D341Med (cell line): Measurements from ENCODE around the gene XPO5.
"Not testable (repeated sequence)": the region's sequence is repeated elsewhere in the genome, so short reads cannot be mapped to it uniquely, and the experiment has no call there.

ENCODE experiments used
- DNase-seq: peaks from one replicate; pipeline ENCODE4 v3.0.0; 2012; ENCODE audit warnings: low spot score

XPO5 gene

GRCh38 chr6:43584892-43585570 is 9.2 kb upstream of the XPO5 start:
- no peak for DNase-seq

DNA sequence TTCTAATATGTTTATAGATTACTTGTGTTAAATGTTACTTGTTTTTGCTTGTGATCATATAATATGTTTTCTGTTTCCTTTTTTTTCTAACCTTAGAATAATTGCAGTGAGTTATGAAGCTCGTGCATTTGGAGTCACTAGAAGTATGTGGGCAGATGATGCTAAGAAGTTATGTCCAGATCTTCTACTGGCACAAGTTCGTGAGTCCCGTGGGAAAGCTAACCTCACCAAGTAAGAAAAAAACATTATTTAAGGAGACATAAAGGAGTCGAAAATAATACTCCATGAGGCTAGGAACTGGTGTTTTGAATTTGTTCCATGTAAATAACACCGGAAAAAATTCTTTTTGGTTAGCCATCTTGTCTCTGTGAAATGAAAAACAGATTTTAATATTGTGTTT is 7.1 kb upstream of the XPO5 start:
- no peak for DNase-seq

- DNase-seq: no peak
These were observed 3.3 kb upstream of the XPO5 start for GRCh38 chr6:43579171-43579570.

DNA sequence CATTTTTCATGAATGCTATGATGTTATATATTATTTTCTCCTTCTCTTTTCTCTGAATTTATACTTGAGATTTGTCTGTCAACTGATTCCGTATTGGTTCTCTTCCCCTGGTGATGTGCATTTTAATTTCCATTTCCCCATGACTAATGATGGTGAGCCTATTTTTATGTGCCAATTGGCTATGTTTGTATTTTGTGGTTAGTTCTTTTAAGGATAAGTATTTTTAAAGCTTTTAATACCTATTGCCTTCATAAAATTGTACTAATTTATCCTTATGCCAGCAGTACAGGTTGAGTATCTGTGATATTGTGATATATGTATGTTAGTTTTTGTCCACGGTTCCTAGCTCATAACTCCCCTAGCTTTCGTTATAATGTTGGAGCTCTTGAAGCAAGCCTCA is 2.9 kb upstream of the XPO5 start:
- no peak for DNase-seq

- DNase-seq: peak; percentile 74
These were observed 600 bp downstream of the XPO5 start for GRCh38 chr6:43575105-43575771.

DNA sequence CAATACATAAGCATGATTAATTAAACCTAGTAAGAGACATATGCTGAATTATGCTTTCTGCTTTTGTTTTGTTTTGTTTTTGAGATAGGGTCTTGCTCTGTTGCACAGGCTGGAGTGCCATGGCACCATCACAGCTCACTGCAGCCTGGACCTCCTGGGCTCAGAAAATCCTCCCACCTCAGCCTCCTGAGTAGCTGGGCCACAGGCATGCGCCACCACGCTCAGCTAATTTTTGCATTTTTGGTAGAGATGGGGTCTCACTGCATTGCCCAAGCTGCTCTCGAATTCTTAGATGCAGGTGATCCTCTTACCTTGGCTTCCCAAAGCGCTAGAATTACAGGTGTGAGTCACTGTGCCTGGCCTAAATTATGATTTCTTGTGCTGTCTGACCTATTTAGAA is 3.8 kb downstream of the XPO5 start:
- DNase-seq: no peak

- DNase-seq: no peak
These were observed 4.9 kb downstream of the XPO5 start for GRCh38 chr6:43570876-43571441.

DNA sequence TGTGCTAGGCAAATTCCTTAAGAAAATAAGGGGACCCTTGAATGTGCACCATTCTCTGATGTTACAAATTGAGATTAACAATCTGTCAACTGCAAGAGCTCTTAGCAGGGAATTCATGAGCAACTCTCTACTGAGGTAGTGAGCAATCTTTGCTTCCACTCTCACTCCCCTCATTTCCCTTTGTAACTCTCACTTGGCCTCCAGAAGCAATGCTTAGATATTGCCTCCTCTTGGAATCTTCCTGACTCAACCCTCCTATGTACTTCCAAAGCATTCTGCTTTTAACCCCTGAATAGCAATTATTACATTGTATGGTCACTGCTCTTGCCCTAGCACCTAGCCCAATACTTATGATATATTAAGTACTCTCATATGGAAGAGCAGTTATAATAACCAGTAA is 16.5 kb downstream of the XPO5 start:
- no peak for DNase-seq

GRCh38 chr6:43557620-43558019 is 18.2 kb downstream of the XPO5 start:
- not testable (repeated sequence) for DNase-seq

DNA sequence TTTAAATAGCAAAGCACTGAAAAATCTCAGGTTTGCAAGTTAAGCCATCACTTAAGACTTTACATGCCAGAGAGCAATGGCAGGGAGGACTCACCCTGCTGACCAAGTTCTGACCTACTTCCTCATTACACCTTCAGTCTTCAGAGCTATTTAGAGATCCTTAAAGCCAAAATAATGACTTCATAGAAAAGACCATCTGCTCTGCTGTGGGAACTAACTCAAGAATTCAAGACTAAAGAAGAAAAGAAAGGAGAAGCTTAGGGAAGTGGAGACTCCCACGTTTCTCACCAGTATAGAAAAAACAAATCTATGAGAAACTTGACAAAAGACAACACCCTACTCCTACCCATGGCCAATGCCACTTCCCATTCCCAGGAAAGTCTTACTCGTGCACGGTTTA is 28.6 kb downstream of the XPO5 start:
- no peak for DNase-seq

- DNase-seq: no peak
These were observed 31.4 kb downstream of the XPO5 start for GRCh38 chr6:43544461-43544860.

DNA sequence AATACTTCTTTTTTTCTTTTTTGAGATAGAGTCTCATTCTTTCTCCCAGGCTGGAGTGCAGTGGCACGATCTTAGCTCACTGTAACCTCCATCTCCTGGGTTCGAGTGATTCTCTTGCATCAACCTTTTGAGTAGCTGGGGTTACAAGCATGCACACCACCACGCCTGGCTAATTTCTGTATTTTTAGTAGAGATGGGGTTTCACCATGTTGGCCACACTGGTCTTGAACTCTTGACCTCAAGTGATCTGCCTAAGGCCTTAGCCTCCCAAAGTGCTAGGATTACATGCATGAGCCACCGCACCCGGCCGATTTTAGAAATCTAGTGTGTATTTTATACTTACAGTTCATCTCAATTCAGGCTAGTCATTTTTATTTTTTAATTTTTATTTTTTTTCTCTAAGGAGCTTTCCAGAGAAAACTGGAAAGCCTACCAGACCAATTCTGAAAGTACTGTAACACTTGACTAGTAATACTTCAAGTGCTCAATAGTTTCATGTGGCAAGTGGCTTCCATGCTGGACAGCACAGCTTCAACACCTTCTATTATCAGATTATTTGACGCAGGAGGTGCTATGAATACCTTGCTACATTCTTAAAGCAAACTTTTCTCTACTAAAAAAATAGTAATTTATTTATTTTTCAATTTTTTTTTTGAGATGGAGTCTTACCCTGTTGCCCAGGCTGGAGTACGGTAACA is 33.9 kb downstream of the XPO5 start:
- no peak for DNase-seq

GRCh38 chr6:43540507-43540906 is 35.3 kb downstream of the XPO5 start:
- no peak for DNase-seq

DNA sequence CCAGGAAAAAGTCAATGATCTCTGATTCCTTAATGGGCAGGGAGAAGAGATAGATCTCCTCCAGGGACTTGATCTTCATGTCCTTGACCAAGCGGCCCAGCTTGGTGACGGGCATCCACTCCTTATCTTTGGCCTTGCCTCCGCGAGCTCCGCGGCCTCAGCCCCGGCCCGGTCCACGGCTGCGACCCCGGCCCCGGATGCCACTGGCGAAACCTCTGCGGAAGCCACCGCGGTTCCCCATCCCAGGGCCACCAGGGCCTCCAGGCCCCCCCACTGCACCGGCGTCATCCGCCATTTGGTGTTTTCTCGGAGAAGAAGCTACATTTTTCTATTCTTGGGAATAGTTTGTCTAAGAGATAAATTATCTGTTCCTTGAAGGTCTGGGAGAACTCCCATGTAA is 36.4 kb downstream of the XPO5 start:
- not testable (repeated sequence) for DNase-seq

DNA sequence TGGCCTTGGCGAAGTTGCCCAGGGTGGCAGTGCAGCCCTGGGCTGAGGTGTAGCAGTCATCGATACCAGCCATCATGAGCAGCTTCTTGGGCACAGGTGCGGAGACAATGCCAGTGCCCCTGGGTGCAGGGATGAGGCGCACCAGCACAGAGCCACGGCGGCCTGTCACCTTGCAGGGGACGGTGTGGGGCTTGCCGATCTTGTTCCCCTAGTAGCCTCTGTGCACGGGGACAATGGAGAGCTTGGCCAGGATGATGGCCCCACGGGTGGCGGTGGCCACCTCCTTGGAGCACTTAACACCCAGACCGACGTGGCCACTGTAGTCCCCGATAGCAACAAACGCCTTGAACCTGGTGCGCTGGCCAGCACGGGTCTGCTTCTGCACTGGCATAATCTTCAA is 36.9 kb downstream of the XPO5 start:
- not testable (repeated sequence) for DNase-seq

- no peak for DNase-seq
These were observed 43.6 kb downstream of the XPO5 start for GRCh38 chr6:43532201-43532600.

GRCh38 chr6:43524483-43524961 is 51.3 kb downstream of the XPO5 start:
- DNase-seq: no peak

DNA sequence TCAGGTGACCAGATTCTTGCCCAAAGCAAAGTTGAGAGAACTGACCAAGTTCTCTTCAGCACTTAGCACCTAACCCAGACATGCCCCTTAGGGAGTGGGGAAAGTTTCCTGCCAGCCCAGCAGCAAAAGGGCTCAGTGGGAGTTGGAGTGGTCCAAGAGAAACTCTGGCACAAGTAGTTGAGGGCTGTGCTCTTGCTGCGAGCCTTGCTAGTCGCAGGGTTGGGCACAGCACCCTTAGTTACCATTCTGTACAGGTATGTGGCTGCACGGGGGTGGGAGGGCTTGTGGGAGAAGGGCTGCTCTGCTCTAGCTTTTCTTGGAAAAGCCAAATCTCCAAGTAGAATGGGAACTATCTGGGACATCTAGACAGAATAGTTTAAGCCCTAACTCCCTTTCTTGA is 52.6 kb downstream of the XPO5 start:
- DNase-seq: no peak

DNA sequence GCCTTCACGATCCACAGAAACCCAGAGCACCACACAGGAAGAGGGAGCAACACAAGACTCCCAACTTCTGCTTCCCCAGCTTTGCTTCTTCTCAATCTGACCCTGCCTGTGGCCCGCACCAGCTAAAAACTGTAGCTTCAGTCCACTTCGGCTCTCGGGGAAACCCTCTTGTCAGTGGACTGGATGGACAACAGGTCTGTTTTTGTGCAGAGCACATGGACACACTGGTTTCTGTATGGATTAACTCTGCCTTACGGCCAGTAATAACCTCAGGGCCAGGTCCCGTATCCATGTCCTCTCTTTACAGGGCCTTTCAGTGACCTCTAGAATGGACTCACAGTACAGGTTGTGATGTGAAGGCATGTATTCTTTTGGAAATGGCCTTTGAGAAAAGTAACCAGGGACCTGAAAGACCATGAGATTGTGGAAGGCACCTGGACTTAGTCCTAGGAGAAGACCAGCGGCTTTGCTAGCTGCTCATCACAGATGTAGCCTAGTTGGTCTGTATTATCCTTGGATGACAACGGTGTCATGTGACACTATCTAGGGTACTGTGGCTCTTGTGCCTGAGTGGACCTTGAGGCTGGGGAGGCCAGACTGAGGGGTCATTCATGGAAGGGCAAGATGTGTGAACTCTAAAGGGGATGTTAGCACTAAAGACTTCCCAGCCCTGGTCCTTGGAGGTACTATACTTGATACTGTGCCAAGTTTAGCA is 53.1 kb downstream of the XPO5 start:
- no peak for DNase-seq

GRCh38 chr6:43521836-43522235 is 54.0 kb downstream of the XPO5 start:
- DNase-seq: no peak

- DNase-seq: no peak
These were observed 55.7 kb downstream of the XPO5 start for GRCh38 chr6:43520097-43520496.
